Mucosa of gallbladder (tissue), 1 donor: ENCODE results near the gene CCSAP. TPM values are rescaled to one million over a fixed set of nuclear protein-coding genes. Genes with fewer than 3 reads are reported as not detected.
"Not testable (repeated sequence)": the region's sequence is repeated elsewhere in the genome, so short reads cannot be mapped to it uniquely, and the experiment has no call there.

ENCODE experiments used
- DNase-seq: peaks from one replicate; pipeline ENCODE4 v3.0.0-alpha.2; 2020; ENCODE audit warnings: low spot score
- total RNA-seq: library from RNA; stranded (reverse); gene quantifications from one replicate; pipeline ENCODE4 v1.2.1, GENCODE V29; 2021
- donor health status: DM: no; HTN: no; CAD: no.

The CCSAP gene
- 4.6 TPM for total RNA-seq

GRCh38 chr1:229342656-229343569 lies at the start of gene CCSAP:
CCSAP (minus strand) TSS chr1:229343047; CDS start chr1:229342465, 582 bp downstream.
- DNase-seq: peak; percentile 30

GRCh38 chr1:229390130-229390529 lies 47.3 kb upstream of the CCSAP start:
- DNase-seq: no peak

DNA sequence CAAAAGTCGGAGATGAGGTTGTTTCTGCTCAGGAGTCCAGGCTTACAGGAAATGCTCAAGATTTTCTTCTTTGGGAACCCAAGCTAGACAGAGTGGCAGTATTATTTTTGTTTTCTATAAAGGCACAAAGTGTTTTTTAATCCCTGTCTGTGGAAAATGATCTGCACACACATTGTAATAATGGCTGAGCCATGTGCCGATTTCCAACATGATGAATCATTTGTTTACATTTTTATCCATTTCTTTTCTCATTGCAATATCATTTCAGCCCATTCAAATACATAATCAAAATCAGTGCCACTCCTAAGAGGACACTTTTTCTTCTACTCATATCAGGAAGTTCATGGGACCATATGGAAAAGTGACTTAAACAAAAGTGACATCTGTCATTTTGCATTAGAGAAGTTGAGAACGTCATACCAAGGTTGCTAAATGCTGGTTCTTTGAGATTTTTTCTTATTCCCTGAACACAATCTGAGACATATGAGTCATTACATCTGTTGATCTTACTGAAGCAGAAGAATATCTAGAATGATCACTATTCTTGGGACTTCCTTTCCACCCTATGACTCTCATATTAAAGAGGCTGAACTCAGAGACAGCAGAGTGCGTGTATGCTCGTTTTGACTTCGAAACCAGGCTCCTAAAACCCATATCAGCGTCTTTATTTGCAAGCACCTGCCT lies 46.2 kb upstream of the CCSAP start:
- no peak for DNase-seq

GRCh38 chr1:229385853-229386456 lies 43.1 kb upstream of the CCSAP start:
- DNase-seq: no peak

DNA sequence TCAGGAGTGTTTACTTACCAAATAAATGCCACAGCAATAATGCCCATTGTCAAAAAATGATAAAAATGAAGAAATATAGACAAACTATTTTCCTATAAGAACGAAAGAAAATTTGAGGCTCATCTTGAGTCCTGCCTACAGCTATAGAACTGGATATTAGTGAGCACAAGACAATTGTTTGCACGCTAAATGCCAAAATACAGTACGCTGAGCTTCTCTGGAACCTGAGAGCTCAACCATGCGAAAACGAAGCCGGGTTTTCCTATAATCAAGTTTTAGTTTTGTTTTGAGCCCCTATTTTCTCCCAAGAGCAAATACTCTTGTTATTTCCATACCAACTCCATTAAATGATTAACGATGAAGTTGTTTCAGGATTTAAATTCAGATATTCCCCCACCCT lies 42.0 kb upstream of the CCSAP start:
- DNase-seq: no peak

GRCh38 chr1:229383961-229384360 lies 41.1 kb upstream of the CCSAP start:
- no peak for DNase-seq

DNA sequence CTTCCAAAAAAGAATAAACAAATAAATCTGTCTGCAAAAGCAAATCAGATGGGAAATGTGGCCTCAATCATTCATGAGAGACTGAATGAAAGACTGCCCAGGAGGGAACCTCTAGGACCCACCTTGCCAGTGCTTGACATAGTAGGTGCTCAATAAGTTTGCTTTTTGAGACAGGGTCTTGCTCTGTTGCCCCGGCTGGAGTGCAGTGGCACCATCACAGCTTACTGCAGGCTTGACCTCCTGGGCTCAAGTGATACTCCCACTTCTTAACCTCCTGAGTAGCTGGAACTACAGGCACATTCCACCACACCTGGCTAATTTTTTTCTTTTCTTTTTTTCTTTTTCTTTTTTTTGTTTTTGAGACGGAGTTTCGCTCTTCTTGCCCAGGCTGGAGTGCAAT lies 40.3 kb upstream of the CCSAP start:
- DNase-seq: no peak

- DNase-seq: no peak
Observed at GRCh38 chr1:229381234-229381633, 38.4 kb upstream of the CCSAP start.

GRCh38 chr1:229380536-229381160 lies 37.8 kb upstream of the CCSAP start:
- no peak for DNase-seq

- no peak for DNase-seq
Observed at GRCh38 chr1:229379846-229380245, 37.0 kb upstream of the CCSAP start.

GRCh38 chr1:229378586-229379367 lies 35.9 kb upstream of the CCSAP start:
- no peak for DNase-seq

GRCh38 chr1:229378035-229378434 lies 35.2 kb upstream of the CCSAP start:
- not testable (repeated sequence) for DNase-seq

DNA sequence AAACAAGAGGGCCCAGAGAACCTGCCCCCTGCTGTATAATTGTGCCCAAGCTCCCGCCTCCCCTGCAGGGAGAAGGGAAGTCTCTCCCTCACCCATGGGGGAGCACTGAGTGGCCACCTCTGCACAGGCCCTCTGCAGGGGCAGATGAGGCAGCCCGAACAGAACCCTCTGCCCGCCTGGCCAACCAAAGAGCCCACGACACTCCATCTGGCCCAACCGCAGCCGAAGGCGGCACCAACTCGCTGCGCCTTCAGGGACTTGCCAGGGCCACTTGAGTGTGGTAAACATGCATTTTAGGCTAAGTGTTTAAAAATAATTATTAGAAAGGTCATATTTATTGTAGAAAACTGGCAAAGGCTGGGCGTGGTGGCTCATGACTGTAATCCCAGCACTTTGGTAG lies 34.6 kb upstream of the CCSAP start:
- no peak for DNase-seq

- no peak for DNase-seq
Observed at GRCh38 chr1:229376521-229376920, 33.7 kb upstream of the CCSAP start.

DNA sequence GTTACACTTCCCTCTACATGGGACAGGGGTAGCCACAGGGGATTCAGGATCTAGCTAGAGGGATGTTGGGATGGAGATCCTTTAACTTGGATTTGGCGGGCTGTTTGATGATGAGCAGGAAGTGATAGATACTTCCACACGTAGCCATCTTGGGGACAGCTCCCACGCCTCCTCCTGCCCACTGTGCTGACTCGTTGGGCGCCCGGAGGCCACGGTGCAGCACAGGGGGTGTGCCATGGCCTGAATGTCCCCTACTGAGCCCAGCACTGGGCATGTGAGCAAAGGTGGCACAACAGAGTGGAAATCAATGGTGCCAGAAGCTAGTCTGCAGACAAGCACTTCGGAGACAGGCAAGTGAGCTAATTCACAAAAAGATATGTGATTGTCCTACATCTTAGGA lies 31.6 kb upstream of the CCSAP start:
- no peak for DNase-seq

DNA sequence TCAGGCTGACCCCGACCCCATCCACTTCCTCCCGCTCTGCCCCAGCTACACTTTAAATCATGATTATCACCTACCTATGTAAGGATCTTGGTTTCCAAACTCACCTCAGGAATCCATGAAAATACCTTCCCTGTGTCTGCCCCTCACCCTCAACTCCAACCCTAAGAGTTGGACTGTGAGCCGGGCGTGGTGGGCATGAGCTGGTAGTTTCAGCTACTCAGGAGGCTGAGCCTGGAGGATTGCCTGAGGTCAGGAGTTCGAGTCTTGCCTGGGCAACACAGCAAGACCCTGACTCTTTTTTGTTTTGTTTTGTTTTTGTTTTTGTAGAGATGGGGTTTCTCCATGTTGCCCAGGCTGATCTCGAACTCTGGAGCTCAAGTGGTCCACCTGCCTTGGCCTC lies 30.5 kb upstream of the CCSAP start:
- no peak for DNase-seq

- no peak for DNase-seq
Observed at GRCh38 chr1:229372251-229372650, 29.4 kb upstream of the CCSAP start.

- no peak for DNase-seq
Observed at GRCh38 chr1:229371624-229372023, 28.8 kb upstream of the CCSAP start.

GRCh38 chr1:229370601-229371021 lies 27.8 kb upstream of the CCSAP start:
- DNase-seq: no peak

DNA sequence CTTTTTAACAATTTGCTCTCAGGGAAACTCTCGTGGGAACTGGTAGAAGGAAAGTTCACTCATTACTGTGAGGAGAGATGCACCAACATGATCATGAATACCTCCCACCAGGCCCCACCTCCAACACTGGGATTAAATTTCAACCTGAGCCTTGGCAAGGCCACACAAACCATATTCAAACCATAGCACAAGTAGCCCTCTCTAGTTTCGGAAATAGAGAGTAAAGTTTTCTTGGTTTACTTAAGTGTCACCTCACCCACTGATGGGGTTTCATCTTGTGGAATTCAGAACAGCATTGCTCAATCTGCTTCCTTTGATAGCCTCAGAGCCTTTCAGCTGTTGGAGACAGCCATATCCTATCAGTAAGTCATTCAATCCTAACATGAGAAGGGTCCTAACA lies 25.5 kb upstream of the CCSAP start:
- no peak for DNase-seq

GRCh38 chr1:229365569-229365968 lies 22.7 kb upstream of the CCSAP start:
- no peak for DNase-seq
